A549 (cell line): ENCODE data around the gene FAM180A. TPM values are rescaled to one million over a fixed set of nuclear protein-coding genes. Genes with fewer than 3 reads are reported as not detected.
"Not testable (repeated sequence)": the region's sequence is repeated elsewhere in the genome, so short reads cannot be mapped to it uniquely, and the experiment has no call there.

Source experiments
- ATAC-seq, 2 experiments: fragments of 200-7000 bp in 1 of 2; fragments of >200 bp in 1 of 2; cut with Nextera tagmentation in 1 of 2; cut with Tn5 transposase in 1 of 2; 3 replicates each; pipeline versions ENCODE4 v1.8.0 to v1.9.1; 2018 to 2020; ENCODE audit warnings: mild to moderate bottlenecking in 1 of 2, moderate library complexity in 1 of 2
- CTCF ChIA-PET: fragments of 300-600 bp; sonication (Branson Sonifier 250); formaldehyde crosslinking; extraction: SDS; loops from one replicate; lab custom pipeline; 2021; ENCODE audit warnings: antibody characterized with exemption, inconsistent platforms; lab: Yijun Ruan, JAX
- POLR2A ChIA-PET: fragments of 350-600 bp; formaldehyde crosslinking; extraction: SDS; loops from one replicate; lab custom pipeline; 2021; ENCODE audit warnings: antibody characterized with exemption, inconsistent platforms; lab: Yijun Ruan, JAX
- DNase-seq, 2 experiments: peaks; one replicate each; pipeline versions ENCODE4 v3.0.0 to v3.0.0-alpha.2; 2011 to 2016; ENCODE audit warnings: low read depth in 1 of 2, low spot score in 1 of 2
- FAIRE-seq: peaks from 2 replicates; lab custom pipeline; 2011; peaks lifted over from hg19 to GRCh38; lab: Jason Lieb, UNC
- H3K27ac ChIP-seq, 2 experiments: fragments of >200 bp; sonication (Bioruptor Twin); formaldehyde crosslinking; 3 replicates each; pipeline ENCODE4 v1.5.1; 2016 to 2017
- H3K4me1 ChIP-seq: fragments of >200 bp; sonication (Bioruptor Twin); formaldehyde crosslinking; 3 replicates; pipeline ENCODE4 v1.6.1; 2016
- H3K4me2 ChIP-seq: fragments of >200 bp; sonication (Bioruptor Twin); formaldehyde crosslinking; 3 replicates; pipeline ENCODE4 v1.6.1; 2016
- H3K4me3 ChIP-seq: fragments of >200 bp; sonication (Bioruptor Twin); formaldehyde crosslinking; 3 replicates; pipeline ENCODE4 v1.5.1; 2016
- H3K9me3 ChIP-seq: fragments of >200 bp; sonication (Bioruptor Twin); formaldehyde crosslinking; 3 replicates; pipeline ENCODE4 v1.6.1; 2016
- CBX2 ChIP-seq: fragments of 200-600 bp; sonication (generic); IDR thresholded peaks from 2 replicates; pipeline ENCODE4 v1.6.1; 2016; ENCODE audit warnings: low read depth, mild to moderate bottlenecking, borderline replicate concordance
- CBX8 ChIP-seq: fragments of 200-600 bp; sonication (generic); IDR thresholded peaks from 2 replicates; pipeline ENCODE4 v1.6.1; 2016
- CHD4 ChIP-seq: fragments of 200-600 bp; sonication (generic); IDR thresholded peaks from 2 replicates; pipeline ENCODE4 v1.6.1; 2016; ENCODE audit warnings: antibody characterized with exemption, mild to moderate bottlenecking, borderline replicate concordance
- E2F6 ChIP-seq: IDR thresholded peaks from 2 replicates; pipeline ENCODE4 v1.6.1; 2012; ENCODE audit warnings: low read depth, borderline replicate concordance
- EHMT2 ChIP-seq: fragments of 200-600 bp; sonication (generic); IDR thresholded peaks from 2 replicates; pipeline ENCODE4 v1.6.1; 2016; ENCODE audit warnings: antibody characterized with exemption, low read depth, mild to moderate bottlenecking, moderate library complexity
- ELK1 ChIP-seq: fragments of 150-350 bp; IDR thresholded peaks from 2 replicates; pipeline ENCODE4 v1.6.1; 2014; ENCODE audit warnings: low read depth, mild to moderate bottlenecking, low read length
- EP300 ChIP-seq, 2 experiments: fragments of >200 bp; sonication (Bioruptor Twin); formaldehyde crosslinking; IDR thresholded peaks; 2 replicates in 1 of 2; 3 replicates in 1 of 2; pipeline ENCODE4 v1.6.1; 2016 to 2017
- FOSB ChIP-seq: fragments of 250-450 bp; sonication (Bioruptor Pico); IDR thresholded peaks from 2 replicates; pipeline ENCODE4 v1.5.0; 2020; ENCODE audit warnings: mild to moderate bottlenecking, moderate library complexity
- FOSL2 ChIP-seq, 2 experiments: fragments of 450-650 bp in 1 of 2; fragments of >200 bp in 1 of 2; sonication (Bioruptor Twin) in 1 of 2; formaldehyde crosslinking; IDR thresholded peaks; 2 replicates each; pipeline versions ENCODE4 v1.5.0 to v1.6.1; 2016 to 2020; ENCODE audit warnings: mild to moderate bottlenecking in 1 of 2, moderate library complexity in 1 of 2
- FOXS1 ChIP-seq: fragments of 250-450 bp; sonication (Bioruptor Pico); IDR thresholded peaks from 2 replicates; pipeline ENCODE4 v1.5.0; 2020; ENCODE audit warnings: mild to moderate bottlenecking, moderate library complexity
- GATA3 ChIP-seq: IDR thresholded peaks from 2 replicates; pipeline ENCODE4 v1.6.1; 2012; ENCODE audit warnings: borderline replicate concordance
- HDAC2 ChIP-seq: fragments of 200-600 bp; sonication (generic); IDR thresholded peaks from 2 replicates; pipeline ENCODE4 v1.6.1; 2016
- HEYL ChIP-seq: fragments of 250-450 bp; sonication (Bioruptor Pico); IDR thresholded peaks from 2 replicates; pipeline ENCODE4 v1.8.0; 2021; ENCODE audit warnings: mild to moderate bottlenecking, moderate library complexity
- HOXB5 ChIP-seq: fragments of 250-450 bp; sonication (Bioruptor Pico); IDR thresholded peaks from 2 replicates; pipeline ENCODE4 v1.5.0; 2020; ENCODE audit warnings: mild to moderate bottlenecking, moderate library complexity
- JUNB ChIP-seq: fragments of >200 bp; sonication (Bioruptor Twin); formaldehyde crosslinking; IDR thresholded peaks from 2 replicates; pipeline ENCODE4 v1.6.1; 2016
- KDM1A ChIP-seq: fragments of 200-600 bp; sonication (generic); IDR thresholded peaks from 2 replicates; pipeline ENCODE4 v1.6.1; 2016; ENCODE audit warnings: low read depth, mild to moderate bottlenecking
- MAFK ChIP-seq: fragments of 450-650 bp; IDR thresholded peaks from 2 replicates; pipeline ENCODE4 v1.6.1; 2014; ENCODE audit not compliant: partially characterized antibody
- MAZ ChIP-seq: fragments of 150-350 bp; IDR thresholded peaks from 2 replicates; pipeline ENCODE4 v1.6.1; 2014; ENCODE audit warnings: antibody characterized with exemption, low read depth, low read length, borderline replicate concordance
- MYC ChIP-seq: IDR thresholded peaks from 2 replicates; pipeline ENCODE4 v1.6.1; 2012; ENCODE audit warnings: mild to moderate bottlenecking, inconsistent platforms, low read length, improper control_type of control experiment, borderline replicate concordance
- NPAS2 ChIP-seq: fragments of 250-450 bp; sonication (Bioruptor Pico); IDR thresholded peaks from 2 replicates; pipeline ENCODE4 v1.8.0; 2022; ENCODE audit warnings: mild to moderate bottlenecking, moderate library complexity, borderline replicate concordance
- PHF8 ChIP-seq: fragments of 200-600 bp; sonication (generic); IDR thresholded peaks from 2 replicates; pipeline ENCODE4 v1.6.1; 2016; ENCODE audit warnings: low read depth, mild to moderate bottlenecking, antibody characterized with exemption, moderate library complexity, borderline replicate concordance
- POLR2A ChIP-seq: IDR thresholded peaks from 2 replicates; pipeline ENCODE4 v1.6.1; 2012; ENCODE audit warnings: mild to moderate bottlenecking, low read length
- RAD21 ChIP-seq, 2 experiments: fragments of >200 bp in 1 of 2; sonication (Bioruptor Twin) in 1 of 2; formaldehyde crosslinking in 1 of 2; IDR thresholded peaks in 1 of 2; conservative IDR thresholded peaks in 1 of 2; 2 replicates in 1 of 2; 3 replicates in 1 of 2; pipeline ENCODE4 v1.6.1; 2012 to 2018; ENCODE audit warnings: inconsistent platforms in 1 of 2
- RCOR1 ChIP-seq: fragments of 150-350 bp; IDR thresholded peaks from 2 replicates; pipeline ENCODE4 v1.6.1; 2014; ENCODE audit warnings: antibody characterized with exemption, low read length, low read depth
- RFX5 ChIP-seq: fragments of 450-650 bp; IDR thresholded peaks from 2 replicates; pipeline ENCODE4 v1.7.1; 2014; ENCODE audit warnings: antibody characterized with exemption, mild to moderate bottlenecking, moderate library complexity
- RNF2 ChIP-seq: fragments of 200-600 bp; sonication (generic); IDR thresholded peaks from 2 replicates; pipeline ENCODE4 v1.6.1; 2016; ENCODE audit warnings: low read depth, mild to moderate bottlenecking, antibody characterized with exemption, moderate library complexity, borderline replicate concordance
- SMC3 ChIP-seq: fragments of >200 bp; sonication (Bioruptor Twin); formaldehyde crosslinking; IDR thresholded peaks from 3 replicates; pipeline ENCODE4 v1.6.1; 2018; ENCODE audit warnings: inconsistent platforms
- SREBF2 ChIP-seq: fragments of 450-650 bp; IDR thresholded peaks from 2 replicates; pipeline ENCODE4 v1.6.1; 2014; ENCODE audit warnings: mild to moderate bottlenecking, moderate library complexity
- USF2 ChIP-seq: fragments of 450-650 bp; IDR thresholded peaks from 2 replicates; pipeline ENCODE4 v1.6.1; 2014; ENCODE audit warnings: antibody characterized with exemption
- ZNF302 ChIP-seq: fragments of 250-450 bp; sonication (Bioruptor Pico); IDR thresholded peaks from 2 replicates; pipeline ENCODE4 v1.9.0; 2021; ENCODE audit warnings: inconsistent platforms, mild to moderate bottlenecking, moderate library complexity
- ZSCAN20 ChIP-seq: fragments of 250-450 bp; sonication (Bioruptor Pico); IDR thresholded peaks from 2 replicates; pipeline ENCODE4 v1.8.0; 2022; ENCODE audit warnings: mild to moderate bottlenecking, moderate library complexity
- WGBS: methylation state at CpG from one replicate; pipeline ENCODE4 v1.1.6; 2017; ENCODE audit errors: missing lambda C conversion rate; 5-methylcytosine and 5-hydroxymethylcytosine counted together
- polyA plus RNA-seq, 4 experiments: library from polyadenylated mRNA; depleted of rRNA in 3 of 4; stranded (reverse); fragments of >200 nt; fragmentation: RNase III in 1 of 4; extraction: RNeasy Plus Mini Kit Qiagen cat#74134 plus additional on column Dnase treatment in 1 of 4; gene quantifications; 2 replicates in 3 of 4; 3 replicates in 1 of 4; pipeline ENCODE4 v1.2.3, GENCODE V29; 2011 to 2017

Gene FAM180A
- polyA plus RNA-seq, 2 of the 4 experiments (the other 2 are of a cell fraction), result not detected

- TF ChIP-seq CBX2, result no peak
- no peak for TF ChIP-seq MAZ
- TF ChIP-seq RFX5, result no peak
- TF ChIP-seq HDAC2, result no peak
- no peak for TF ChIP-seq ZNF302 (CRISPR knock-in tag)
- no peak for TF ChIP-seq CBX8
- TF ChIP-seq FOXS1 (CRISPR knock-in tag), result no peak
- TF ChIP-seq MYC, result no peak
- no peak for TF ChIP-seq HOXB5 (CRISPR knock-in tag)
- TF ChIP-seq FOSL2 (IDR thresholded peaks at IDR 0.05), result no peak
- no peak for TF ChIP-seq FOSL2 (CRISPR knock-in tag; IDR thresholded peaks at IDR 0.05)
- TF ChIP-seq RCOR1, result no peak
- TF ChIP-seq PHF8, result no peak
- TF ChIP-seq JUNB, result no peak
- TF ChIP-seq SMC3, result no peak
- TF ChIP-seq NPAS2 (CRISPR knock-in tag), result no peak
- H3K27ac ChIP-seq, result no peak overlapping the region
- POLR2A ChIA-PET, result no interaction called here
- peaks cover 5% of the 10 kb centered on the region; the same call in 2 of the 3 replicates for H3K4me1 ChIP-seq
- H3K4me3 ChIP-seq, result no peak overlapping the region
- ATAC-seq, result no peak
- no peak for FAIRE-seq
- no peaks in the 10 kb centered on the region for H3K9me3 ChIP-seq
- no peak for DNase-seq
- no peak overlapping the region for H3K4me2 ChIP-seq
- WGBS, result 63% methylated on average over 3 of the region's 3 CpGs
- CTCF ChIA-PET, result interaction anchor here (0.8 kb wide), 1 partner anchor 1427 kb away, joined by 6 read pairs; no protein-coding TSS in a partner anchor
Observed at GRCh38 chr7:135740889-135741288, 7.7 kb downstream of the FAM180A start.

GRCh38 chr7:135737306-135737647 is 11.3 kb downstream of the FAM180A start:
- POLR2A ChIA-PET, H3K9me3 ChIP-seq, H3K4me3 ChIP-seq, H3K4me2 ChIP-seq, H3K4me1 ChIP-seq, FAIRE-seq, H3K27ac ChIP-seq, DNase-seq: not testable (repeated sequence)
- CTCF ChIA-PET, result interaction anchor here (1.6 to 2.1 kb wide), 2 partner anchors 9 to 64 kb away, joined by 4 to 5 read pairs; partner anchors contain the start of gene SLC13A4
- ATAC-seq, result peak in 1 of 2 experiments; percentile 63; a peak in 2 of 6 replicates
- 78% methylated on average over 10 of the region's 10 CpGs for WGBS

GRCh38 chr7:135736586-135737305 is 11.9 kb downstream of the FAM180A start:
- 65% methylated on average over 5 of the region's 6 CpGs for WGBS
- H3K4me2 ChIP-seq, result no peak overlapping the region
- ChIA-PET POLR2A (no interaction called here), CTCF (interaction anchor here (1.5 kb wide), 1 partner anchor 462 kb away, joined by 4 read pairs; no protein-coding TSS in a partner anchor)
- H3K4me1 ChIP-seq, result no peaks in the 10 kb centered on the region
- no peak overlapping the region for H3K4me3 ChIP-seq
- no peaks in the 10 kb centered on the region for H3K9me3 ChIP-seq
- no peak overlapping the region for H3K27ac ChIP-seq
- no peak for TF ChIP-seq CHD4
- no peak for TF ChIP-seq GATA3
- TF ChIP-seq USF2, result no peak
- TF ChIP-seq HOXB5 (CRISPR knock-in tag), result no peak
- no peak for TF ChIP-seq ELK1
- no peak for TF ChIP-seq KDM1A
- no peak for TF ChIP-seq RAD21 (conservative IDR thresholded peaks at IDR 0.05 in 1 of 2, IDR thresholded peaks at IDR 0.05 in 1 of 2)
- TF ChIP-seq E2F6, result no peak
- TF ChIP-seq HEYL (CRISPR knock-in tag), result no peak
- no peak for TF ChIP-seq SREBF2
- TF ChIP-seq ZSCAN20 (CRISPR knock-in tag), result no peak
- TF ChIP-seq EP300 (IDR thresholded peaks at IDR 0.05), result no peak
- no peak for TF ChIP-seq RNF2
- no peak for TF ChIP-seq EHMT2
- no peak for TF ChIP-seq FOSL2 (IDR thresholded peaks at IDR 0.05)
- no peak for TF ChIP-seq FOSL2 (CRISPR knock-in tag; IDR thresholded peaks at IDR 0.05)
- no peak for TF ChIP-seq JUNB
- no peak for TF ChIP-seq MAFK
- no peak for TF ChIP-seq FOSB (CRISPR knock-in tag)
- no peak for TF ChIP-seq POLR2A
- FAIRE-seq (no peak), DNase-seq (no peak), ATAC-seq (no peak)
